ENCODE results near the gene SCYGR1.

- TF ChIP-seq CTCF (IDR thresholded peaks at IDR 0.05) (no peak), POLR2A (IDR thresholded peaks at IDR 0.05; ENCODE audit: low read depth) (no peak)
Observed at GRCh38 chr2:227397562-227397961, 9.8 kb upstream of the SCYGR1 start.

Data from esophagus muscularis mucosa (tissue), 3 donors.